ENCODE measurements around the gene TM4SF4. TPM values are rescaled to one million over a fixed set of nuclear protein-coding genes. Genes with fewer than 3 reads are reported as not detected.

TM4SF4 gene
- total RNA-seq, 1 donor from 2014 or later, result not detected

- no peaks in the 10 kb centered on the region for H3K36me3 Mint-ChIP-seq (ENCODE audit: low read depth)
- H3K4me3 Mint-ChIP-seq (ENCODE audit: low read depth), result no peak overlapping the region
- no peaks in the 10 kb centered on the region for H3K4me1 Mint-ChIP-seq (ENCODE audit: low read depth)
- H3K9me3 Mint-ChIP-seq, result no peaks in the 10 kb centered on the region
- no peak for DNase-seq (ENCODE audit: low spot score)
- intact Hi-C loops (cut with micrococcal nuclease), result no loop called here
- peaks cover 5% of the 10 kb centered on the region for H3K27me3 Mint-ChIP-seq (ENCODE audit: low read depth)
- H3K27ac Mint-ChIP-seq, result no peak overlapping the region
Observed at GRCh38 chr3:149462051-149462450, 12.4 kb upstream of the TM4SF4 start.

- intact Hi-C loops (cut with micrococcal nuclease), result no loop called here
- H3K27ac Mint-ChIP-seq, result no peak overlapping the region
- no peaks in the 10 kb centered on the region for H3K9me3 Mint-ChIP-seq
- no peaks in the 10 kb centered on the region for H3K36me3 Mint-ChIP-seq (ENCODE audit: low read depth)
- no peak for DNase-seq (ENCODE audit: low spot score)
- H3K27me3 Mint-ChIP-seq (ENCODE audit: low read depth), result peaks cover 5% of the 10 kb centered on the region
- no peaks in the 10 kb centered on the region for H3K4me1 Mint-ChIP-seq (ENCODE audit: low read depth)
- no peak overlapping the region for H3K4me3 Mint-ChIP-seq (ENCODE audit: low read depth)
Observed at GRCh38 chr3:149462581-149463011, 11.9 kb upstream of the TM4SF4 start.

GRCh38 chr3:149463921-149464320 is 10.6 kb upstream of the TM4SF4 start:
- Mint-ChIP-seq H3K27me3 (ENCODE audit: low read depth) (peaks cover 3% of the 10 kb centered on the region), H3K4me3 (ENCODE audit: low read depth) (no peak overlapping the region), H3K27ac (no peak overlapping the region)

GRCh38 chr3:149464542-149465328 is 9.8 kb upstream of the TM4SF4 start:
- intact Hi-C loops (cut with micrococcal nuclease), result no loop called here

More at GRCh38 chr3:149463921-149464320, 10.6 kb upstream of the TM4SF4 start:
- H3K4me1 Mint-ChIP-seq (ENCODE audit: low read depth), result no peaks in the 10 kb centered on the region
- no peaks in the 10 kb centered on the region for H3K9me3 Mint-ChIP-seq
- H3K36me3 Mint-ChIP-seq (ENCODE audit: low read depth), result no peaks in the 10 kb centered on the region
- no peak for DNase-seq (ENCODE audit: low spot score)
- intact Hi-C loops (cut with micrococcal nuclease), result no loop called here

GRCh38 chr3:149465351-149465883 is 9.1 kb upstream of the TM4SF4 start:
- intact Hi-C loops (cut with micrococcal nuclease), result no loop called here
- peaks cover 5% of the 10 kb centered on the region for H3K27me3 Mint-ChIP-seq (ENCODE audit: low read depth)
- no peaks in the 10 kb centered on the region for H3K4me1 Mint-ChIP-seq (ENCODE audit: low read depth)
- DNase-seq (ENCODE audit: low spot score), result no peak
- no peak overlapping the region for H3K4me3 Mint-ChIP-seq (ENCODE audit: low read depth)
- H3K9me3 Mint-ChIP-seq, result no peaks in the 10 kb centered on the region
- no peaks in the 10 kb centered on the region for H3K36me3 Mint-ChIP-seq (ENCODE audit: low read depth)
- H3K27ac Mint-ChIP-seq, result no peak overlapping the region

More at GRCh38 chr3:149464542-149465328, 9.8 kb upstream of the TM4SF4 start:
- Mint-ChIP-seq H3K4me3 (ENCODE audit: low read depth) (no peak overlapping the region), H3K9me3 (no peaks in the 10 kb centered on the region), H3K4me1 (ENCODE audit: low read depth) (no peaks in the 10 kb centered on the region), H3K27me3 (ENCODE audit: low read depth) (peaks cover 3% of the 10 kb centered on the region), H3K36me3 (ENCODE audit: low read depth) (no peaks in the 10 kb centered on the region), H3K27ac (no peak overlapping the region)
- DNase-seq (ENCODE audit: low spot score), result no peak

- H3K9me3 Mint-ChIP-seq, result no peaks in the 10 kb centered on the region
- no peaks in the 10 kb centered on the region for H3K4me1 Mint-ChIP-seq (ENCODE audit: low read depth)
- no peak overlapping the region for H3K27ac Mint-ChIP-seq
- intact Hi-C loops (cut with micrococcal nuclease), result no loop called here
- H3K4me3 Mint-ChIP-seq (ENCODE audit: low read depth), result no peak overlapping the region
- H3K36me3 Mint-ChIP-seq (ENCODE audit: low read depth), result no peaks in the 10 kb centered on the region
- peaks cover 6% of the 10 kb centered on the region for H3K27me3 Mint-ChIP-seq (ENCODE audit: low read depth)
- no peak for DNase-seq (ENCODE audit: low spot score)
Observed at GRCh38 chr3:149466192-149466591, 8.3 kb upstream of the TM4SF4 start.

GRCh38 chr3:149468504-149469212 is 5.8 kb upstream of the TM4SF4 start:
- no peaks in the 10 kb centered on the region for H3K36me3 Mint-ChIP-seq (ENCODE audit: low read depth)
- intact Hi-C loops (cut with micrococcal nuclease), result no loop called here
- no peaks in the 10 kb centered on the region for H3K9me3 Mint-ChIP-seq
- H3K4me3 Mint-ChIP-seq (ENCODE audit: low read depth), result no peak overlapping the region
- H3K27ac Mint-ChIP-seq, result no peak overlapping the region
- no peaks in the 10 kb centered on the region for H3K4me1 Mint-ChIP-seq (ENCODE audit: low read depth)
- peaks cover 12% of the 10 kb centered on the region for H3K27me3 Mint-ChIP-seq (ENCODE audit: low read depth)
- no peak for DNase-seq (ENCODE audit: low spot score)

GRCh38 chr3:149470381-149470780 is 4.1 kb upstream of the TM4SF4 start:
- intact Hi-C loops (cut with micrococcal nuclease), result no loop called here
- H3K36me3 Mint-ChIP-seq (ENCODE audit: low read depth), result no peaks in the 10 kb centered on the region
- H3K4me3 Mint-ChIP-seq (ENCODE audit: low read depth), result no peak overlapping the region
- H3K9me3 Mint-ChIP-seq, result no peaks in the 10 kb centered on the region
- no peaks in the 10 kb centered on the region for H3K4me1 Mint-ChIP-seq (ENCODE audit: low read depth)
- peaks cover 15% of the 10 kb centered on the region for H3K27me3 Mint-ChIP-seq (ENCODE audit: low read depth)
- no peak for DNase-seq (ENCODE audit: low spot score)
- no peak overlapping the region for H3K27ac Mint-ChIP-seq

- intact Hi-C loops (cut with micrococcal nuclease), result no loop called here
- no peak overlapping the region for H3K27ac Mint-ChIP-seq
- no peaks in the 10 kb centered on the region for H3K36me3 Mint-ChIP-seq (ENCODE audit: low read depth)
- no peaks in the 10 kb centered on the region for H3K4me1 Mint-ChIP-seq (ENCODE audit: low read depth)
- peaks cover 15% of the 10 kb centered on the region for H3K27me3 Mint-ChIP-seq (ENCODE audit: low read depth)
- DNase-seq (ENCODE audit: low spot score), result no peak
- H3K9me3 Mint-ChIP-seq, result no peaks in the 10 kb centered on the region
- no peak overlapping the region for H3K4me3 Mint-ChIP-seq (ENCODE audit: low read depth)
Observed at GRCh38 chr3:149472030-149472797, 2.3 kb upstream of the TM4SF4 start.

- DNase-seq (ENCODE audit: low spot score), result no peak
- Mint-ChIP-seq H3K27me3 (ENCODE audit: low read depth) (peaks cover 15% of the 10 kb centered on the region), H3K36me3 (ENCODE audit: low read depth) (no peaks in the 10 kb centered on the region), H3K9me3 (no peaks in the 10 kb centered on the region), H3K4me1 (ENCODE audit: low read depth) (no peaks in the 10 kb centered on the region), H3K27ac (no peak overlapping the region), H3K4me3 (ENCODE audit: low read depth) (no peak overlapping the region)
- intact Hi-C loops (cut with micrococcal nuclease), result no loop called here
Observed at GRCh38 chr3:149473357-149474249, 894 bp upstream of the TM4SF4 start.

GRCh38 chr3:149475451-149476060 is 1.1 kb downstream of the TM4SF4 start:
- intact Hi-C loops (cut with micrococcal nuclease), result loop anchor here (5.0 kb wide), 1 partner anchor 123 kb away; no protein-coding TSS in a partner anchor
- no peaks in the 10 kb centered on the region for H3K36me3 Mint-ChIP-seq (ENCODE audit: low read depth)
- H3K27ac Mint-ChIP-seq, result no peak overlapping the region
- H3K9me3 Mint-ChIP-seq, result no peaks in the 10 kb centered on the region
- DNase-seq (ENCODE audit: low spot score), result no peak
- H3K27me3 Mint-ChIP-seq (ENCODE audit: low read depth), result peaks cover 15% of the 10 kb centered on the region
- H3K4me3 Mint-ChIP-seq (ENCODE audit: low read depth), result no peak overlapping the region
- no peaks in the 10 kb centered on the region for H3K4me1 Mint-ChIP-seq (ENCODE audit: low read depth)
